ENCODE data around the gene SLC5A1.

Gene SLC5A1

DNA sequence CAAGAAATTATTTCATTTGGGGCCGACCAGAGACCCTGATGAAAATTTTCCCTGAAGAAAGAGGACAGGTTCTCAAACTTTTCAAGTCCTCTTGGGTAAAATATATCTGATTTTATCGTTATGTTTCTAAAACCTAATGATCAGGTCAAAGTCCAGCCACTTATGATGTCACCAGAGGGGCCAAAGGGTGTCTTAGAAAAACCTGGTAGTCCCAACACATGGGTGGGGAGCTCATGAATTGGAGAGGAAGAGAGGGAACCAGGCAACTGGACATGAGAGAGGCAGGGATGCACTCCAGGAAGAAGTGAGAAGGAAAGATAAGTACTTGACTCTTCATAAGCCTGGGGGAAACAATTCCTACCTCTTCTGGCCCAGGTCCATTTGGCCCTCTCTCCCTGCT is 9.2 kb downstream of the SLC5A1 start:
- DNase-seq = no peak

DNA sequence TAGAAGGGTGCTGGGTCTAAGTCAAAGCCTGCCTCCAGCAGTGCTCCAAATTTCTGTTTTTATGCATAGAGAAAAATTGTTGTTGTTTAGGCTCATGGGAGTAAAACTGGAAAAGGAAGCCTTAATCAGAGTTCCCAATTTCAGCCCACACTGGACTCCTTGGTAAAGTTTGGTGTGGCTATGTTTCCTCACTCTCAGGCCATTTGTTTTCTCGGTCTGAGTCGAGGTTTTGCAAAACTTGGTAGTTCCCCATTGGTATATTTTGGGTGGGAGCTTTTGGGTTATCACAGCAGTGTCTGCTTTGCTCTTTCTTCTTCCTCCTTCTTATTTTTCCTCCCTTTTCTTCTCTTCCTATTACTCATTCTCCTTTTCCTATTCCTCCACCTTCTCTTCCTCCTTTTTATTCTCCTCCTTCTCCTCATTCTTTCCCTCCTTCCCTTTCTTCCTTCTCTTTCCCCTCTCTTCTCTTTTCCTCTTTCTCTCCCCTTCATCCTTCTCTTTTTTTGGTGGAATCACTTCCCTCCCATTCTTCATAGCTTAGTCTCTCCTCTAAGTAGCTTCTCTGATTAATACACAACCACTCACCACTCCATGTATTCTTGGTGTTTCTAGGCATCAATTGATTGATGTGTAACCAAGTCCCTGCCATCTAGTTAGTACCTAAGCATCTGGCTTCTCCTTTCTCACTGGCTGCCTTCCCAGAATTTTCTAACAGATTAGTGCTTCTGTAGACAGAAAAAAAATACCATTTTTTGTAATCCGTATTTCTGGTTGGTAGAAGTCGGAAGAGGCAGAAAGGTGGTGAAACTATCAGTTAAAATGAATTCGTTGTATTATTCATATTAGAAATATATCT is 10.1 kb downstream of the SLC5A1 start:
- no peak for DNase-seq

DNA sequence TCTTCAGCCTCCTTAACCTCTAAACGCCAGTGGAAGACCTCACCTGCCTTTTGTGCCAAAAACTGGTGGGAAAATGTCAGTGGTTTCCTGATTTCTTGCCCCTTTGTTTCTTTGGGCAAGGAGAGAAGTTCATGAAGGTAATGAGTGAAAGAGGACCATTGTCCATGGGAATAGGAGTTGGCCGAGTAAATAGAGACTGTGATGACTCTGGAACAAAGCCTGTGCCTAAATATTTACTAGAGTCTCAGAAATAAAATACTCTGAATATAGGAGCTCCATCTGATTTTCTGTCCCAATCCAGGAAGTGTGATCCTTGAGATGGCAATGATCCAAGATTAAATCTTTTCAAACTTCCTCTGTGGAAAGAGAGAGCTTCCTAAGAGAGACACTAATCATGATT is 12.0 kb downstream of the SLC5A1 start:
- DNase-seq = no peak

DNA sequence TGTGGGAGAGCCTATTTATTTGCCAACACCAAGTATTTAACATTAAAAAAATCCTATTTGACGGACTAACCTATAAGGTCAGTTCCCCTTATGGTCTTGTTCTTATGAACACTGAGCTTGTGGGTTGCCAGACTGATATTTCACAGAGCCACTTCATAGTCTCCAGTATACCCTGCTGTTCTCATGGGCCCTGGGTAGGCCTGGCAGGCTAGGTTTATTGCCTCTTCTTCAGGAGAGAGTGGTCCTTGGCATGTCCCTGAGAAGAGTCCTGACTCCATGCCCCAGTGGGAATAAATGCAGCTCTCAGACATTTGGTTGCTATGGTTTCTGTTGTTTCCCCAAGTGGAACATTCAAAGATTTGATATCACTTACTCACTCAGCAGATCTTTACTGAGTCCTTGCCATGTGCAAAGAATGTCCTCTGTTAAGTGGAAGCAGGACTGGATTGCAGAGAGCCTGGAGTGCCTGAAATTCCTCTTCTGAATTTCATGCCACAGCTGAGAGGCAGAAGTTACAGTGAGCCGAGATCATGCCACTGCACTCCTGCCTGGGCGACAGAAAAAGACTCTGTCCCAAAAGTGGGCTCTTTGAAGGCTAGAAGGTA is 15.7 kb downstream of the SLC5A1 start:
- no peak for DNase-seq

DNA sequence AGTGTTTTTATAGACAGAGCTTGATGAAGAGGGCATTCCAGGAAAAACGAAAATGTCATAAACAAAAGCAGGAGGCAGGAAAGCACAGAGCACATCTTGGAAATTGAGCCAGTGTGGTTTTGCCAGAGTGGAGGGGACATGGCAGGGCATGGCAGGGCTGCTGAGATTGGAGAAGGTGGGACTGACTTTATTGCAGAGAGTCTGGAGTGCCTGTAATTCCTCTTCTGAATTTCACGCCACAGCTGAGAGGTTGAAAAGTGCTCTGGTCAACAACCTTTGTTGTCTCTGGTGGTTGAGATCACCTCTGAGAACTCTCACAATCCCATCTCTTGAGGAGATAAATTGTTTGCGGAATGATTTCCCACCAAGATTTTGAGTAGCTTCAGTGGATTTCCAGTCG is 16.4 kb downstream of the SLC5A1 start:
- DNase-seq = no peak

DNA sequence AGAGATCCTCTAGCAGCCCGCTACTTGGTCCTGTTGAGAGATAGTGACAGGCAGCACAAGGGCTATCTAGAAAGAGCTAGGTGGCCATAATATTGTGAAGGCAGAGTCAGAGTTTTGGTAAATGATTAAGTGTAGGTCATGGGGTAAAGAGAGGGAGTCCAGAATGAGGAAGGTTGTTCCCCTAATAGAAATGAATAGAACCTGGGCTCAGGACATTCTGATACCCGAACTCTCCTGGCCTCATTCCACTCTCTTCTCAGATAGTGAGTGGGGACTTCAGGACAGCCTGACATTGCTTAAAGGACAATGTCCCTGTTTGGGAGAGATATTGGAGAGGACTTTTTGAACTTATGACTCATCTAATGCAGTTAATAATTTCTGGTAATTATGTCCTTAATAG is 20.6 kb downstream of the SLC5A1 start:
- DNase-seq = no peak

DNA sequence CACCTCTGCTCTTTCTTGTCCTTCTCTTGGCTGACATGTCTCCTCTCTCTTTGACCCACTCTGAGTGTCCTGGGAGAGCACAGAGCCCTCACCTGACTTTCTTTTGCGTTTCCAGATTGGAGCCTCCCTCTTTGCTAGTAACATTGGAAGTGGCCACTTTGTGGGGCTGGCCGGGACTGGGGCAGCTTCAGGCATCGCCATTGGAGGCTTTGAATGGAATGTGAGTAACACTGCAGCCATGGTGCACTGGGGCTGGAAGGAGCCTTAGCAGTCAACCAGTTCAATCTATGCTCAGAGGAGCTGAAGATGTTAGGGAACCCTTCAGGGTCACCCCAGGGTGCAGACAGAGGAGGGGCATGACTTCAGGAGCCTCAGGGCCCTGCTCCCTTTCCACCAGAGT is 23.8 kb downstream of the SLC5A1 start:
- no peak for DNase-seq

DNA sequence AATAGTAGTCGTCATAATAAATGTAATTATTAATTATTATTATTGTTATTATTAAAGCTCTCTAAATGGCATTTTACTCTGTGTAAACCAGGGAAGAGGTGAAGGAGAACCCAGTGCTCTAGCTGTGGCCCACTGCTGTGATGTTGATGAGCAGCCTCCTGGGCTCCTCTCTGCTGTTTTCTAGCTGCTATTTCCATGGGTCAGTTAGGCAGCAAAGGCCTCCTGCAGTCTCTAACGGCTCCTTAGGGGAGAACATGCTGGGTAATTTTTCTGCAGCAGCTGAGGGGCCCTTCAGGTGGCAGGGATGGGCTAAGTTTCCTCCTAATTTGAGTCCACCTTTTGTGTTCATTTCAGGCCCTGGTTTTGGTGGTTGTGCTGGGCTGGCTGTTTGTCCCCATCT is 24.6 kb downstream of the SLC5A1 start:
- no peak for DNase-seq

DNA sequence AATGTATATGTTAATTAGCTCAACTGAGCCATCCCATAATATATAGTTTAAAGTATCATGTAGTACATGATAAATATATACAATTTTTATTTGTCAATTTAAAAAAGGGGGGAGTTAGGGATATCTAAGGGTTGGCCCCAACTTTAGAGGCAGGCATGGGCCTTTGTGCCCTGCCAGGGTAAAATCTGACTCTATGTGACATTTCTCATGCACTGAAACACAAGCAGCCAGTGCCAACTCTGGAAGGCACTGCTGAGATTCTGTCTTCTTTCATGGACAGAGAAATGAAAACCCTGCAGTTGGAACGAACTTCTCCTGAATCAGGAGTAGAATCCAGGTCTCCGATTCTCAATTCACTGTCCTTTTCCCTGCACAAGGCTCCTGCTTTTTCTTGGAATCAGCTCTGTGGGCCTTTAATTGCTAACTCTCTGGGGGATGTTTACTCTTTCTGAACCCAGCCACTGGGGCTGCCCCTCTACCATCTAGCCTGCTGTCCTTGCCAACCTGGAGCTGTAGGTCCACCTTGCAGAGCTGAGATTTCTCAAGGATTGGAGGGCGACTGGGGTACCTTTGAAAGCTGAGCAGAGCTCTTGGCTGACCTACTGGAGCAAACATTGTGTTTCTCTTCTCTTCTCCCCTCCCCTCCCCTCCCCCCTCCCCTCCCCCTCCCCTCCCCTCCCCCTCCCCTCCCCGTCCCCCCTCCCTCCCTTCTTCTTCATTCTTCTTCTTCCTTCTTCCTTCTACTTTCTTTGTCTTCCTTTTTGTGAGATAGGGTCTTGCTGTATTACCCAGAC is 26.7 kb downstream of the SLC5A1 start:
- DNase-seq = no peak

DNA sequence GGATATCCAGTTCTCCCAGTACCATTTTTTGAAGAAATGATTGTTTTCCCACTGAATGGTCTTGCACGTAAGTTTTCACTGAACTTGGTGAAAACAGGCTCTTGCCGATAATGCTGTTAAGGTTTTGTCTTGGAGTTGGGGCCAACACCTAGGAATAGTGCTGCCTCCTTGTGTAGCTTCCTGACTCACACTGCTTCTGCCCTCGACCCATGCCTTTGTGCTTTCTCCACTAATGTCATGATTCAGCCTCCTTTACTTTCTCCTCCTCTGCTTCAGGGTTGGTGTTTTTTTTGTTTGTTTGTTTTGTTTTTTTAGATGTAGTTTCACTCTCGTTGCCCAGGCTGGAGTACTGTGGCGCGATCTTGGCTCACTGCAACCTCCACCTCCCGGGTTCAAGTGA is 30.2 kb downstream of the SLC5A1 start:
- DNase-seq = no peak

DNA sequence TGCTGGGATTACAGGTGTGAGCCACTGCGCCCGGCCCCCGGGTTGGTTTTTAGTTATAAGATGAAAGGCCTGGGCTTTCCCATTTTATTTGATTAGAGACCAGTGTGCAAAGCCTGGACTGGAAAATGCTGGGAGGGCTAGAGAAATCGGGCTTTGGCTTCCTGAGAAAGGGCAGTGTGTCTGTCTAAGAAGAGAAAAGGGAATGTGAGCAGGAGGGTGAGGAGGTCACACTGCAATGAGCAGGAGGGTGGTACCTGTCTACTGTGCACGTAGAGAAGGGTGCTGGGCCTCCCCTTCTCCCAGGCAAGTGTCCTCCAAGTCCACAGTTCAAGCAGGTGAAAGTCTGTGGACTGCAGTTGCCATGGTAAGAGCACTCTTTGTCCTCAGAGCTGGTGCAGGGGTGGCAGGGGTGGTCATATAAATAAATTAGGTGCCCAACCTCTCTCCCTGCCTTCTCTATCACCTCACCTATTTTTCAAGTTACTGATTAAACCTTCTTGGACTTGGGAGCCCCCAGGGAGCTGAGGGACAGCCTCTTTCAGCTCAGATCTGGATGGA is 30.8 kb downstream of the SLC5A1 start:
- no peak for DNase-seq

DNA sequence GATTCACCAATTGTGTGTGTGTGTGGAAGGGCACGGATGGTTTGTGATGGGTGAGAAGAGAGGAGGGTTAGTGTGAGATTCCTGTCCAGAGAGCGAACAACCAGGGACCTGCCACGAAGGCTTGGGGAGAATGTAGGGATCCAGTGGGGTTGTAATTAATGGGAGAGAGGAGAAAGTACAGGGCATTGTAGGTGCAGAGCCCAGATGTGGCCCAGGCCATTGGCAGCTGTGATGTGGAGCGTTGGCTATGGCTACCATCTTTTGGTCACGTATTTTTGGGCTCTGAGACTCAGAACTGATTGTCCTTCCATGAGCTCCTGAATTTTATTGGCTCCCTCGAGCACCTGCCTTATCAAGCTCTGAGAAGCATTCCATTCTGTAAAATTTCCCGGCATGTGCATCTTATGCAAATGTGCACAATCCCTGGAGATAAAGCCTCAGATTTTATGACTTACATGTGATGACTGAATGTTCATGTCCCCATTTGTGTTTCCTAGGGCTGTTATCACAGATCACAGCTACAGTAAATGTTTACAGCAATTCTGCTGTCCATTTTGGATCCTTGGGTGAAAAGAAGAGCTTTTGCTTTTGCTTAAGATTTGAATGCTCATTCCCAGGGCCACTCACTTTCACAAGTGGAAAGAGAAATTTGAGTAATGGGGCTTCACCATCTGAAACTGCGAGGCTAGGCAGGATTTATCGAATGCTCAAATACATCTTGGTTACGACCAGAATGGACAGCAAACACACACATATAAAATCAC is 33.1 kb downstream of the SLC5A1 start:
- no peak for DNase-seq

DNA sequence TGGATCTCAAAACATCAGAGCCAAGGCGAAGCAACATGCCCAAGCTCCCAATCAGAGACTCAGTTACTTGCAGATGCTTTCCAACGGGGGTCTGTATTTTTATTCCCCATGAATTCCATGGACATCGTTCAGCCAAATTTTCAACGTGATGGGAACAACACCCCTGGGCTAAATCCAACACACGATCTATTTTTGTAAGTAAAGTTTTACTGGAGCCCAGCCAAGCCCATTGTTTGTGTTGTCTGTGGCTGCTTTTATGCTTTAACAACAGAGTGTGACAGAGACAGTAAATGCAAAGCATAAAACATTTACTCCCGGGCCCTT is 33.7 kb downstream of the SLC5A1 start:
- no peak for DNase-seq

DNA sequence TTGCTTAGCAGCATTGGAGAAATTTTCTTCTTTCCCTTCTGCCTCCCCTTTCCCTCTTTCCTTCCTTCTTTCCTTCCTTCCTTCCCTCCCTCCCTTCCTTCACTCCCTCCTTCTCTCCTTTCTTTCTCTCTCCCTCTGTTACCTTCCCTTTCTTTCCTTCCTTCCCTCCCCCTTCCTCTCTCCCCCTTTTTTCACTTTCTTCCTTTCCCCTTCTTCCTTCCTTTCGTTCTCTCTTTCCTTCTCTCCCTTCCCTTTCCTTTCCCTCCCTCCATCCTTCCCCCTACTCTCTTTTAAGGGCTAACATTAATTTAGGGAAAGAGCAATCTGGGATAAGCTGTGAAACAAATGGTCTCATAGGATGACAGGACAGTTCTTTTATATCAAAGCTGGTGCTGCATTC is 34.1 kb downstream of the SLC5A1 start:
- no peak for DNase-seq

DNA sequence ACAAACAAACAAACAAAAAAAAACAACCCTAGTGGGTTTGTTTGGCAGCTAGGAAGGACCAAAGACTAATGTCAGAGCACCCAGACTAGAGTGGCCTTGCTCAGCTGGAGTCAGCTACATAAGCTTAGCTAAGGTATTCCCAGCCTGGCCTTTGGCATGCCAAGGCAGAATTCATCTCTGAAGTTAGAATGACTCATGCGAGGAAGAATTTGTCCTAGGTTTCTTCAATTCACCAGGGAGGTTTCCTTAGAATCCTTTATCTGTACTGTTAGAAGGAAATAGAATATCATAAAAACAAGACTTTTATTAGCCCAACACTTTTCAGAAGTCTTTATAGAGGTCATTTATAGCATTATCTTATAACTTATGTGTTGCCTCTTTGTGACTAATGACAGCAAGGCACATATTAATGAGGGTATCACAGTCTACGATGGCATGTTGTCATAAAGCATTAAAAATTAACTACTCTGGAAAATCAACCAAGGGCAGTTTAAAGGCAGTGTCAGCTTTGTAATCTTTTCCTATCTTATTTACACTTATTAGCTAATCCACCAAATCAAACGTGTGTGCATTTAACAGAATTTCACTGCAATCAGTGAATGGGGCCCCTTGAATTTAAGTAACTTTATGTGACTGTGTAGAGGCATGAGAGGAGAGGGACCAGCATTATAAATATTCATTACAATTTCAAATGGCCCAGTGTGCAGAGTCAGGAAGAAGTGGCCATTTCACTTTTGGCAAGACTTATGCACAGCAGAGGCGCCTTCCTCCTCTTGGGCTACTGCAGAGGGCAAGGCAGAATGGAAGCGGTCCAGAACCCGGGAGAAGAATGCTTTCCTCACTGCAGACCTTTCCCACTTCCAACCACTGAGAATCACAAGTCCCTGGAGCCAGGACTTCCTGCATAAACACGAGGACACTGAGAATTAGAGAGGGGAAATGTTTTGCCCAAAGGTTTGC is 36.3 kb downstream of the SLC5A1 start:
- DNase-seq = no peak

DNA sequence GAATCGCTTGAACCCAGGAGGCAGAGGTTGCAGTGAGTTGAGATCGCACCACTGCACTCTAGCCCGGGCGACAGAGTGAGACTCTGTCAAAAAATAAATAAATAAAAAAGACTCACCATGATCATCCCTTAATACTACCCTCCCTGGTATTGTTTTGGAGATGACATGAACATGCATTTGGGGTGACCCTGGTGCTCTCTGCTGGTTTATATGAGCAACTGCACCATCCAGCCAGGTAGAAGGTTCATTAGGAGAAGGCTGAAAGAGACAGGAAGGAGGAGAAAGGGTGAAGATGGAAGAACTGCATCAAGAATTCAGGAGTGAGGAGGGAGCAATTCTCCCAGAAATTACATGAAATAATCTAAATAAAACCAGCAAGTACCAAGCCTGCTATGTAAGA is 37.8 kb downstream of the SLC5A1 start:
- peak; percentile 26 to 29 for DNase-seq

DNA sequence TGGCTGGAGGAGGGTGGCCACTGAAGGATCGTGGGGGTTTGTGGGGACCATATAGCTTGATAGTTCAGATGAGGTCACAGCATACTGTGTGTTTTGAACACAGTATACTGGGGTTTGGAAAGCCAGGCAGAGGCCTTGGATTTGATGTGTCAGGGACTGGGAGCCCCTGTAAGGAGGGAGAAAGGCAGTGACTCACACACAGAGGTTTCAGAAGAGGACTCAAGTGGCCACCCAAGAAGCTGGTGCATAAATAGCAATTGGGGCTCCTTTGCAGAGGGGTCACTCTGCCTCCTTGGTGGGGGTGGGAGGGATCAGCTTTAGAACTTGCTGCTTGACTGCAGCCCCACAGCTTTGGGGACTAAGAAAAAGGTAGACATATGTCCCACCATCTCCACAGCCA is 39.3 kb downstream of the SLC5A1 start:
- DNase-seq = no peak

DNA sequence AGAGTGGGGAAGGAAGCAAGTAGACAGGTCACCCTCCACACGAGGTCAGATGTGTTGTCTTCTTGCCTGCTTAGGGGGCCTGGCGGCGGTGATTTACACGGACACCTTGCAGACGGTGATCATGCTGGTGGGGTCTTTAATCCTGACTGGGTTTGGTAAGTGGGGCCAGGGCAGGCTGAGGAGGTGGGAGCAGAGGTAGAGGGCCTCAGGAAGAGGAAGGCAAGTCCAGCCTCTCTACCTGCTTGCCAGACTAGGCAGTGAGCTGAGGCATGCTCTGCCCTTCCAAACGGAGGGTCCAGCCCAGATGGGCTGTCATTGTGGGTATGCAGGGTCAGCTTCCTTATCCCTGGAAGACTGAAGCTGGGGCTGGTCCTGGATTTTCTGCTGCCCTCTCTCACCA is 39.9 kb downstream of the SLC5A1 start:
- DNase-seq = no peak

DNA sequence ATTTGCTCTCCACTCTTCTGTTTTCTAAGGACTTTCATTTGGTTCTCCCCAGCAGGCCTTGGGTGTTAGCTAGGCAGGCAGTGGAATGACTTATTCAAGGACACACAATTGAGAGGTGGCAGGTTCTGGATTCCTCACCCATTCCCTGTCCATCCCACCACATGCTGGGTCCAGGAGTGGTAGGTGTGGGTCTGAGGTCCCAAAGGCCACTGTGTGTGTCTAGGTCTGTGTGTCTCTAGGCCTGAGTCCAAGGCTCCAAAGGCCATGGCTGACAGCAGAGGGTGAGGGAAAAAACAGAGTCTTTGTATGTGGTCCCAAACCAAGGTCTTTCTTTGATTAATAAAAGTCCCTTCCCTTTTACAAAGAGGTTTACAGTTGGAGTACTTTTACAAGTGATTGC is 40.8 kb downstream of the SLC5A1 start:
- no peak for DNase-seq

DNA sequence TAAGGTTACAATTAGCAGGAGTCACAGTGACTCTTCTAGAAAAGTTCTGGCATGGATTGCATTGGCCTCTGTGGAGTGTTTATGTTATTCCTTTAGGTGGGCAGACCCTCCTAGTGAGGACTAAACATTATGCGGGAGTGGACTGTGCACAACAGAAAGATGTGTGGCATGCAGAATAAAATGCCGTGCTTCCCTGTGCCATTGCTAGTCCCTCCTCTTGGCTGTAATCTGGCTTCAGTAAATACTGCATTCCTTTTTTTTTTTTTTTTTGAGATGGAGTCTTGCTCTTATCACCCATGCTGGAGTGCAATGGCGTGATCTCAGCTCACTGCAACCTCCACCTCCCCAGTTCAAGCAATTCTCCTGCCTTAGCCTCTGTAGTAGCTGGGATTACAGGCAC is 45.0 kb downstream of the SLC5A1 start:
- DNase-seq = no peak

DNA sequence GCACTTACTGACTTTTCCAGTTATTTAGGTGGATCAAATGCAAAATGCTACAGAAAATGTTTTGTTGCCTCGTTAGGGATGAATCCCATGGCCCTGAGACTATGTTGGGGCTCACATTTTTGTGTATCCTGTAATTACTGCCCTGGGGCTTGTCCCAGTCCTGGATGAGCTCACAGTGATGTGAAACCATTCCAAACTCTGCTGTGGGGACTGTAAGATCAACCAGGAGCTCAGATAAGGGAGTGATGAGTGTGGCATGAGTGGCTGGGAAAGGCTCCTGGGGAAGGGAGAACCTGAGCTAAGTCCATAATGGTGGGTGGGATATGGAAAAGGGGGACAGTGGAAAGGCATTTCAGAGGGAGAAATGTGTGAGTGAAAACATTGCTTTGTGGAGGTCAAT is 54.0 kb downstream of the SLC5A1 start:
- DNase-seq = no peak

All from activated T-cell treated with anti-CD3 and anti-CD28 coated beads, Interleukin-2, amount 50 U/mL, for 48 hours (primary cell).